GM18909 (cell line): ENCODE measurements around the gene PLGRKT.
"Not testable (repeated sequence)": the region's sequence is repeated elsewhere in the genome, so short reads cannot be mapped to it uniquely, and the experiment has no call there.

Source experiments
- ATAC-seq: cut with Tn5 transposase; IDR thresholded peaks from one replicate; pipeline ENCODE4 v1.9.1; 2021; ENCODE audit warnings: mild to moderate bottlenecking; ENCODE audit not compliant: unreplicated experiment, poor library complexity

Gene PLGRKT

DNA sequence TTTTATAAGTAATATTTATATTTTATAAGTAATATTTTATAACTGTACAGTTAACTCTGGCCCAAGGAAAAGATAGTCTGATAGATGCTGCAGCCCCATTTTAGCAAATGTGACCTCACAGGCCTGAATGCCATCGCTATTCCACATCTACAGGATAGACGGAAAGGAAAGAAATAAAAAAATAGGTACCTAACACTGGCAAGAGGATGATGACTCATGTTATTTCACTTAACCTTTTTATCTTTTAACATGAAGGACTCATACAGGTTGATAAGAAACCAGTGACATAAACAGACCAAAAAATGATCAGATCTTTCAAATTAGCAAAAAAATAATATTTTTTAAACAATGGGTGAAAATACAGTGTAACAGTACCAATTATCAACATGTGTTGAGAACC is 15.3 kb upstream of the PLGRKT start:
- no peak for ATAC-seq

DNA sequence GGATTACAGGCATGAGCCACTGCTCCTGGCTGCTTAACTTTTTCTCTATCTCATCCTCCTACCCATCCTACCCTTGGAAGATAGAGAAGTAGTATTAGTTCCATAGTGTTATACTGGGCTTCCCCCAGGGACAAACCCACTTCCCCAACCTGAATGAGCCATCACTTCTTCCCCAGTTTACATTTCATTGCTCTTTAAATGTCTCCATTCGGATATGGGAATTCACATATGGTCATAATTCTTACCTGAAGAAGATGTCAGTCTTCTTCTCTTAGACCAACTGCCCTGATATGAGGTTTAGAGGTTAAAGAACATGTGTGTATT is 14.5 kb upstream of the PLGRKT start:
- ATAC-seq = no peak

DNA sequence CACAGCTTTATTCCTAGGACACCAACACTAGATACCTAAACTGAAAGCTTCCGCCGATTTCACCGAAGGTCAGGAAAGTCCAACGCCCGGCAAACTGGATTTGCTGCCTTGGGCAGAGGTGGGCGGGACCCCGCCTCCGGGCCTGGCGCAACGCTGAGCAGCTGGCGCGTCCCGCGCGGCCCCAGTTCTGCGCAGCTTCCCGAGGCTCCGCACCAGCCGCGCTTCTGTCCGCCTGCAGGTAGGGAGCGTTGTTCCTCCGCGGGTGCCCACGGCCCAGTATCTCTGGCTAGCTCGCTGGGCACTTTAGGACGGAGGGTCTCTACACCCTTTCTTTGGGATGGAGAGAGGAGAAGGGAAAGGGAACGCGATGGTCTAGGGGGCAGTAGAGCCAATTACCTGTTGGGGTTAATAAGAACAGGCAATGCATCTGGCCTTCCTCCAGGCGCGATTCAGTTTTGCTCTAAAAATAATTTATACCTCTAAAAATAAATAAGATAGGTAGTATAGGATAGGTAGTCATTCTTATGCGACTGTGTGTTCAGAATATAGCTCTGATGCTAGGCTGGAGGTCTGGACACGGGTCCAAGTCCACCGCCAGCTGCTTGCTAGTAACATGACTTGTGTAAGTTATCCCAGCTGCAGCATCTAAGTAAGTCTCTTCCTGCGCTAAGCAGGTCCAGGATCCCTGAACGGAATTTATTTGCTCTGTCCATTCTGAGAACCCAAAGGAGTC is 12.8 kb upstream of the PLGRKT start, which contains the start of gene CD274:
Gene CD274 (plus strand): TSS at position 184 of the 733 bp plus-strand sequence. CDS start 5,572 bp downstream, outside the sequence.
- peak; percentile 73 for ATAC-seq

DNA sequence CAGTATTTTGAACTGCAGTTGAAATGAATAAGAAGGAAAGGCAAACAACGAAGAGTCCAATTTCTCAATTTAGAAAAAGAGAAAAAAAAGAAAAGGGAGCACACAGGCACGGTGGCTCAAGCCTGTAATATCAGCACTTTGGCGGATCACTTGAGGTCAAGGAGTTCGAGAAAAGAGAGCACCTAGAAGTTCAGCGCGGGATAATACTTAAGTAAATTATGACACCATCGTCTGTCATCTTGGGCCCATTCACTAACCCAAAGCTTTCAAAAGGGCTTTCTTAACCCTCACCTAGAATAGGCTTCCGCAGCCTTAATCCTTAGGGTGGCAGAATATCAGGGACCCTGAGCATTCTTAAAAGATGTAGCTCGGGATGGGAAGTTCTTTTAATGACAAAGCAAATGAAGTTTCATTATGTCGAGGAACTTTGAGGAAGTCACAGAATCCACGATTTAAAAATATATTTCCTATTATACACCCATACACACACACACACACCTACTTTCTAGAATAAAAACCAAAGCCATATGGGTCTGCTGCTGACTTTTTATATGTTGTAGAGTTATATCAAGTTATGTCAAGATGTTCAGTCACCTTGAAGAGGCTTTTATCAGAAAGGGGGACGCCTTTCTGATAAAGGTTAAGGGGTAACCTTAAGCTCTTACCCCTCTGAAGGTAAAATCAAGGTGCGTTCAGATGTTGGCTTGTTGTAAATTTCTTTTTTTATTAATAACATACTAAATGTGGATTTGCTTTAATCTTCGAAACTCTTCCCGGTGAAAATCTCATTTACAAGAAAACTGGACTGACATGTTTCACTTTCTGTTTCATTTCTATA is 12.0 kb upstream of the PLGRKT start:
- ATAC-seq = no peak

DNA sequence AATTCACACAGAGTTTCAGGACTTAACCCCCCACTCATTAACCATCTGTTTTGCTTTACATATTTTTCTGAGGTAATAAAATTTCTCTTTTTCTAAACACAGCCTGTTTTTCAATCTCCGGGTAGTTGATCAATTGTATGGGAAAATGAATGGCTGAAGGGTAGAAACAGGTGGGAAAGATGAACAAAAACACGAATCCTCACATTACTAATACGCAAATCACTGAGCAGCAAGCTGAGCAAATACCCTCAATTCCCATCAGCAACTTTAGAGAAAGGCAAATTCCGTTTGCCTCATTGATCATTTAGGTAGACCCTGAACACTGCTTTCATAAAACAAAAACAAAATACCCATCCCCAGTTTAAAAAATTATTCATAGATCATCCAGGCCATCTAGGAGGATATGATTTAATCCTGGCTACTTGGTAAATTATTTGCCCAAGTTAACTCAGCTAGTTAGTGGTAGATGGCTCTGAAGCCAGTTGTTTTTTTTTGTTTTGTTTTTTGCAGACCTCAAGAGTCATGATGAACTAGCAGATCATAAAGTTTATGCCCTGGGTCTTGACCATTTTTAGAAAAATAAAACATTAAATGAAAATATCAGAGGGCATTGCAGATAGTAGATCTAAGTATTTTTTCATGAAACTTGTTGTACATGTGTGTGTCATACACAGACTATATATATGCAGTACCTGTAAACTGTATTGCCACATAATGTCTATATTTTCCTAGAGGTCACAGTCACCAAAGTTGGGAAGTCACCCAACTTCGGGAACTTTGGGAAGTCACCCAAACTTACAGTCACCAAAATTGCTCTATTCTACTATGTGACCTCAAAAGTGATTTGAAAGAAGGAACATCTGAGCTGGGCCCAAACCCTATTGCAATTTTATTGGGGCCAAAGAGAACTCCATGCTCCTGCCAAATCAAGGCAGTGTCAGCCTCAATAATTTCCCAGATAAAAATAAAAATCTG is 11.0 kb upstream of the PLGRKT start:
- no peak for ATAC-seq

DNA sequence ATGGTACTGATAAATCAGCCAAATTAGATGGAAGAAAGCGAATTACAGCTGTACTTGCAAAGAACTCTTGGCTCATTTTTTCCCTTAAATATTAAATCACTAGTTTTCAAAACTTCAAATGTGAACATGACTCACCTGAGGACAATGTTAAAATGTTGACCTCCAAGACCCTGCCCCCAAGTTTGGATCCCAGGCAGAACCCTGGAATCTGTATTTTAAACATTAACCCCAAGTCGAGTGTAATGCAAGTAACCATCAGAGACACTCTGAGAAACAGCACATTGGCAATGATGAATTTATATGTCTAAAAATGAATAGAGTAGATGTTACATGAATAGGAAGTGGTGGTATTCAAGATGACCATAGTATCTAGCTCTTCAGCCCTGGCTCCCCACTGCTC is 10.3 kb upstream of the PLGRKT start:
- no peak for ATAC-seq

DNA sequence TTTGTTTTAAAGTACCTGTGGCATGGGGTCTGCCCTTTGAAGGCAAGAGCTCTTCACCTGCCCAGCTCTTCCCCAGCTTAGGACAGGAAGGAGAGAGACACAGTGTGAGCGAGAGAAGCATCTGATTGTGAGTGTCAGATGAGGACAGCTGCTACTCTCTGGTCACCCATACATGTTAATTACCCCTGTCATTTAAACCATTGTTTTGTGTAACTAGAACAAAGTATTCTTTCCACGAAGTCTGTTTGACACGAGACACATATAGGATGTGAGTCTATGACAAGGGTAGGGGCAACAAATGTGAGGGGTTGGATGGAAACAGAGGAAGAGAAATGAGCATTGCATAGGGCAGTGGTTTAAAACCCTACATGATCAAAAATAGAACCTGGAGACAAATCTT is 9.6 kb upstream of the PLGRKT start:
- ATAC-seq = no peak

DNA sequence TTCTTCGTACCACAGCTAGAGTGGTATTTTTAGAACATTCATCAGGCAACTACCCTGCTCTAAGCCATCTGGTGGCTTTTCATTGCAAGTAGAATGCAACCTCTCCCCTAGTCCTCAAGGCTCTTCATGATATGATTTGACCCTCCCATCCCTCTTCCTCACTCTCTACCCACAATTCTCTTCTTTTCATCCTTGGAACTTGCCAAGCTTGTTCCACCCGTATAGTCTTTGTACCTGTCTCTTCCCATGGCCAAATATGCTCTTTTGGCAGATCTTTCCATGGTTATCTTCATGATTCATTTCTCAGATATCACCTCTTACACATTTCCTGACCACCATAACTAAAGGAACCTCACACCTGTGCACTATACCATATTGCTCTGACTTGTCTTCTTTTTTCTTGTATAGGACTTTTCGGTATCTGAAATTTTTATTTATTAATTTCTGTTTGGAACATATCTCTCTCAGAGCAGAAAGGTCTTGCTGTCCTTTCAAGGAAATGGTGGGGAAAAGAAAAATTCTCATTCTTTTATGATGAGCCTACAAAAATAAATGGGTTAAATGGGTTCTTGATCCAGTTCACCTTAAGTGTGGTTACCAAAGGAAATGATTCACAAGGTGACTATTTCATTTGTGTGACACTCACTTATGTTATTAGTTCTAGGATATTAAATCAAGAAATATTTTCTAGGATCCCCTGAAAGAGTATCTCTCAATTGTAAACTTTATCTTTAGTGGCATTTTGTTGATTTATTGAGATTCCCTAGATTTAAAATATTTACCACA is 8.9 kb upstream of the PLGRKT start:
- ATAC-seq = no peak

DNA sequence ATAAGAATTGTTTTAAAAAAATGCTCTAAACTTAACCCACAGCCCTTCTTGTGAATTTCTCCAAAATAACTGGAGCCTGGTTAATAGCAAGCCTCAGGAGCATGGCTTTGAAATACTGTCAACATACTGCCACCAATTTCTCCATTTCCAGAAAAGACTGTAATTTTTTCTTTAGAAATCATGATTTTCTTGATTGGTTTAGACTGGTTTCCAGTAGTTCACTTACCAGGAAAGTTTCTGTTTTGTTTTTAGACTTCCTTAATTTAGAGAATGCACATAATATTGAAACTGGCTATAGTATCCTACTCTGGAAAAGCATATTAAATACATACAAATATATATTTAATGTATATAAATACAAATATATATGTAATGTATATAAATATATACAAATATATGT is 8.2 kb upstream of the PLGRKT start:
- ATAC-seq = no peak

DNA sequence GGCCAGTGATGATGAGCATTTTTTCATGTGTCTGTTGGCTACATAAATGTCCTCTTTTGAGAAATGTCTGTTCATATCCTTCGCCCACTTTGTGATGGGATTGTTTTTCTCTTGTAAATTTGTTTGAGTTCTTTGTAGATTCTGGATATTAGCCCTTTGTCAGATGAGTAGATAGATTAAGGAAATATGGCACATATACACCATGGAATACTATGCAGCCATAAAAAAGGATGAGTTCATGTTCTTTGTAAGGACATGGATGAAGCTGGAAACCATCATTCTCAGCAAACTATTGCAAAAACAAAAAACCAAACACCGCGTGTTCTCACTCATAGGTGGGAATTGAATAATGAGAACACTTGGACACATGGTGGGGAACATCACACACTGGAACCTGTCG is 7.4 kb upstream of the PLGRKT start:
- ATAC-seq = not testable (repeated sequence)

DNA sequence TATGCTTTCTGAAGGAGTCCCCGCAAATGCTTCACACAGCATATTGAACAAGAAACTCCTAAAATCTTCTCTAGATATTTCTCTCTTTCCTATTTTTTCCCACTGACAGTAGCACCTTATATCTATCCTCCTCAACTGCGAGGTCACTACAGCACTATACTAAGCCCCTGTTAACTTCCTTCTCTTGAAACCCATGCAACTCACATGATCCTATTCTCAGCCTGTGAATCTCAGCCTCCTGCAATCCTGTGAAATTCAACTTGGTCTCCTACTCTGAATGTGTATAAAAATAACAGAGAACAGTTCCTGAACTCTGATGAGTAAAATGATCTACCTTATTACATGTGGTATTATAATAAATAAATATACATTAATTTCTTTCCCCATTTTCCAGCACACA is 6.1 kb upstream of the PLGRKT start:
- no peak for ATAC-seq

DNA sequence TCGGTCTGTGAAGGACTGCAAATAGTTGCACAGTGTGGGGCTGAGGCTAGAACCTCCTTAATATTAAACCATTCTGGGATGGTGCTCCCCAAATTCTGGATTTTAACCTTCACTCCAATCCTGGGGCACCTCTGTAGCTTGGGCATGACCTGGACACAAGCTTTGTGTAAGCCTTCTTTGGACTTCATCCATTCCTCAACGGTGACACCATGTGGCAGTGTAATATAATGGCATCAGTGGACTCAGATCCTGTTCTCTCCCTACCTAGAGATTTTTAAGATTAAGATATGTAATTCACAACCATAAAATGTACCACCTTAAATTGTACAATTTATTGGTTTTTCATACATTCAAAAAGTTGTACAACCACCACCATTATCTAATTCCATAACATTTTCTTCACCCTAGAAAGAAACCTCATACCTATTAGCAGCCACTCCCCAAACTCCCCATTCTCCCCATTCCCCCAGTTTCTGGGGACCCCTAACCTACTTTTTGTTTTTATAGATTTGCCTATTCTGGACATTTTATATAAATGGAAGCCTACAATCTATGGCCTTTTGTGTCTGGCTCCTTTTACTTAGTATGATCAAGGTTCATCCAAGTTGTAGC is 4.8 kb upstream of the PLGRKT start:
- ATAC-seq = no peak

DNA sequence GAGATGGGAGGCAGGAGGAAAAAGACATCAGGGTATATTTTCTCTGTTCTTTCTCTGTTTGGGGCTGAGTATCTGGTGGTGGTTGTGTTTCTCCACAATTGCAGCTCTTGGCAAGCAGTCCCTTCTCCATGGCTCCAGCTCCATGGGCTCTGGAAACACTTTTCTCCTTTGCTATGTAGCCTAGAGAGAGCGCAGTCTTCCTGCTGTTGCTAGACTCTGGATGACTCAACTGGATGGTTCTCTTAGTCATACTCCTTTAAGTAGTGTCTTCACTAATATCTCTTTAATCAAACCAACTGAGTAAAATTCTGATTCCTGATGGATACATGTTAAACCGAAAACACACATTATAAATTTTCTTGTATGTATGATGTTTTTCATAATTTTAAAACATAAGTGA is 3.3 kb upstream of the PLGRKT start:
- ATAC-seq = no peak

DNA sequence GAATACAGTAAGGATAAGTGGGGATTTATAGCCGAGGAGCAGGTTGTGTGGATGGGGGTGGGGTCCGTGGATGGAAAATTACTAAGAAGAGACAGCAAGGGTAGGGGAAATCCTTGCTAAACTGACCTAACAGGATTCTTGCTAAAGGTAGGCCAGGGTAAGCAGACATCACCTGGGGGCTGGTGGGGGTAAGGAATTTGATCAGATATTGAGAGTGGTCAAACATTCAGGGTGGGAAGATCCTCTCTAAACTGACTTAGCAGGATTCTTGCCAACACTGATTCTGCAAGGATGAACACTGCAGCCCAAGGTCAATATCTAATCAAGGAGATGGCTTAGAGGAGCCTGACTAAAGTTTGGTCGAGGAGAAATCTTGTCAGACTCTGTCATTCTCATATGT is 2.7 kb upstream of the PLGRKT start:
- no peak for ATAC-seq

DNA sequence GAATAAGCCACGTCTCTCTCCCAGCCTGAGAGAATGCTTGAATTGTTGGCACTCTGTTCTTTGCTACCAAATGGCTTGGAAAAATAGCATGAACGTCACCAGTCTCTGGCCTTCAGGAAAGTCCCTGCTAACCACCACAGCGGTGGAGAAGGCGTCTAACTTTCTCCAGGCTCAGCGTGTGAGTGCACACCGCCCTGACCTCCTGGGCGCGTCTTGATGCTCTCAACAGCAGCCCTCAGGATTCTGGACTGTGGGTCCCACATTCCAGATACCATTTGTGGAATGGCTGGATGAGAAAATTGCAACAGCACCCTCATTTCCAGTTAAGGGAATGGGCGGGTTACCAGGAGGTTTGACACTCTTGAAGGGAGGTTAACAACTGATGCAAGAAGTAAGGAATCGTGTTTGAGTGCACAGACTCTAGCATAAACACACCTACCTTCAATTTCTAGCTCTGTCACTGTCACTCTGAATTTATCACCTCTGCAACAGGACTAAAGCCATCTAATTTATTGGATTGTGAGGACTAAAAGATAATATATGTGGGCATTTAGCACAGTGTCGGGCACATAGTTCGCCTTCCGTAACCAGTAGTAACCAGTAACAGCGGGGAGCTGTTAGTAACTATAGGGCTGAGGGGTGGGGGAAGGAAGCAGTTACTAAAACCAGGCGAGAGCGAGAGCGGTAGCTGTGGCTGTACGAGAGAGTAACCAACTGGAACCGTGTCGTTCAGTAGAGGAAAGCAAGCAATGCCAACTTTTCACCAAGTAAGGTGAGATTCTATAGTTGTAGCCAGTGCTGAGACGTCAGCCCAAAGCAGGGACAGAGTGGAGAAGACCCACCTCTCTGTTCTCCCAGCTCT is 807 bp upstream of the PLGRKT start:
- ATAC-seq = peak; percentile 72

DNA sequence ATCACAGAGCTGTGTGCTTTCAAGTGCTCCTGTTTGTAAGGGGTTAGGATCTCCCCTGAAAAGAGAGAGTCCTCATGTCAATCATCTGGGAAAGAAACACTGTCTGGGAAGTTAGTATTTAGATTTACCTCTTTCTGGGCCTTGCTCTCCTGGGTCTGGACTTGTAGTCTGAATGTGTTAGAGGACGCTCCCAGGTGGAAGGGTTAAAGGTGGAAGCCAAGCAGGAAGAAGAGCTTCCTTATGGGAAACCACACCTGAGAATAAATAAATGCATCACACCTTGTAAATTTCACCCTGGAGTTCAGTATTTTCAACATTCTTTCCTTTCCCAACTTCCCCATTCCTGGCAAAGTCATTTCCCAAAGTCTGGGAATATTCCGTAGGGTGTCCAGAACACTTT is 1.3 kb downstream of the PLGRKT start:
- no peak for ATAC-seq

DNA sequence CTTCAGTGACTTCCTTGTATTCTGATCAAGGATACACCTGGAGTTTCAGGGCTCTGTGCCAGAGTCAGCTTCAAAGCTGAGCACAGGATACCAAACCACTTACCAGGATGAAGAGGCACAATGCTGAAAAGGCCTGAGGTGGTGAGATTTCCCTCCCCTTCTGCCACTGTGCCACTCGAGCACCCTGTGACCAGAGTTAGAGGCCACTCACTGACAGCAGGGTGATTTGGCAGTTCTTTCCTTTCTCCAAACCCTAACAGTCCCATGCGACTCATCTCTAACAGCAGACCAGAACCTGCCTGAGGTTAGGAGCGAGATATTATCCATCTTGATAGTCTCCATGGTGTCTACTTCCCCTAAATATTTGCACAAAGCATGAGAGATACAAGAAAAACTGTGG is 1.8 kb downstream of the PLGRKT start:
- no peak for ATAC-seq
